Gastroesophageal sphincter (tissue), 3 donors: ENCODE data around the gene SRSF1.

ENCODE experiments used
- POLR2A ChIP-seq, 2 donors: fragments of 450-650 bp; IDR thresholded peaks; one replicate each; pipeline ENCODE4 v1.6.1; 2017; ENCODE audit warnings: antibody characterized with exemption in 2 of 2, mild to moderate bottlenecking in 2 of 2, moderate library complexity in 1 of 2
- TF ChIP-seq, protein P1 (sequence below), 4 experiments: fragments of 200-600 bp in 2 of 4; fragments of 450-650 bp in 2 of 4; sonication (generic) in 1 of 4; IDR thresholded peaks; one replicate each; pipeline ENCODE4 v1.5.1; 2017 to 2019; ENCODE audit warnings: antibody characterized with exemption in 4 of 4, mild to moderate bottlenecking in 2 of 4, moderate library complexity in 2 of 4

DNA sequence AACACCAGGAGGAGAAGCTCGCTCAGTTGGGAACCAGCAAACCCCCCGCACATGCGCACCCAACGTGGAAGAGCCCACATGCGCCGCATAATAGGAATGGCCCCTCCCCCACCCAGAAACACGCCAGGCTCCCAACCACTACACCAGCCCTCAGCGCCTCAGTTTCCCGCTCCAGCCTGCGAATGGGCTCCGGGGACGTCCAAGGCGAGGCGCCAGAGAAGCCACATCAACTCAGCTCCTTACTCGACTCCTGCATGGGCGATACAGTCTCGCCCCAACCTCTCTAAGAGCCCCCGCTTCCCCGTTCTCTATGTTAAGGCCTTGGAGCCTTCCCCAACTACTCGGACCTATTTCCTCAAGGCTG is 504 bp downstream of the SRSF1 start:
- TF ChIP-seq POLR2A (IDR thresholded peaks at IDR 0.05), result no peak
- TF ChIP-seq, protein P1, sequence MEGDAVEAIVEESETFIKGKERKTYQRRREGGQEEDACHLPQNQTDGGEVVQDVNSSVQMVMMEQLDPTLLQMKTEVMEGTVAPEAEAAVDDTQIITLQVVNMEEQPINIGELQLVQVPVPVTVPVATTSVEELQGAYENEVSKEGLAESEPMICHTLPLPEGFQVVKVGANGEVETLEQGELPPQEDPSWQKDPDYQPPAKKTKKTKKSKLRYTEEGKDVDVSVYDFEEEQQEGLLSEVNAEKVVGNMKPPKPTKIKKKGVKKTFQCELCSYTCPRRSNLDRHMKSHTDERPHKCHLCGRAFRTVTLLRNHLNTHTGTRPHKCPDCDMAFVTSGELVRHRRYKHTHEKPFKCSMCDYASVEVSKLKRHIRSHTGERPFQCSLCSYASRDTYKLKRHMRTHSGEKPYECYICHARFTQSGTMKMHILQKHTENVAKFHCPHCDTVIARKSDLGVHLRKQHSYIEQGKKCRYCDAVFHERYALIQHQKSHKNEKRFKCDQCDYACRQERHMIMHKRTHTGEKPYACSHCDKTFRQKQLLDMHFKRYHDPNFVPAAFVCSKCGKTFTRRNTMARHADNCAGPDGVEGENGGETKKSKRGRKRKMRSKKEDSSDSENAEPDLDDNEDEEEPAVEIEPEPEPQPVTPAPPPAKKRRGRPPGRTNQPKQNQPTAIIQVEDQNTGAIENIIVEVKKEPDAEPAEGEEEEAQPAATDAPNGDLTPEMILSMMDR (IDR thresholded peaks at IDR 0.05), result no peak
